COLO668 (cell line): ENCODE measurements around the gene OGA.
"Not testable (repeated sequence)": the region's sequence is repeated elsewhere in the genome, so short reads cannot be mapped to it uniquely, and the experiment has no call there.

Source experiments
- DNase-seq: peaks from one replicate; lab custom pipeline; 2025; ENCODE audit not compliant: unreplicated experiment; lab: John Stamatoyannopoulos, UW

The OGA gene

GRCh38 chr10:101807158-101807557, 11.1 kb downstream of the OGA start:
- no peak for DNase-seq

GRCh38 chr10:101803511-101803910, 14.7 kb downstream of the OGA start:
- DNase-seq: no peak

GRCh38 chr10:101797403-101798059, 20.7 kb downstream of the OGA start:
- DNase-seq: no peak

GRCh38 chr10:101793526-101793925, 24.7 kb downstream of the OGA start:
- no peak for DNase-seq

- DNase-seq: no peak
Measured at GRCh38 chr10:101789686-101790085, 28.6 kb downstream of the OGA start.

GRCh38 chr10:101789231-101789630, 29.0 kb downstream of the OGA start:
- not testable (repeated sequence) for DNase-seq

GRCh38 chr10:101785801-101786200, 32.4 kb downstream of the OGA start:
- DNase-seq: no peak

- DNase-seq: no peak
Measured at GRCh38 chr10:101784558-101784957, 33.7 kb downstream of the OGA start.

GRCh38 chr10:101783736-101784118, 34.5 kb downstream of the OGA start:
- no peak for DNase-seq

- DNase-seq: peak; percentile 70
Measured at GRCh38 chr10:101782811-101783735, 35.2 kb downstream of the OGA start, which contains the start of gene NPM3. NPM3 (minus strand) TSS chr10:101783446; CDS start chr10:101783390, 56 bp downstream.

GRCh38 chr10:101781984-101782810, 36.0 kb downstream of the OGA start:
- no peak for DNase-seq

- DNase-seq: no peak
Measured at GRCh38 chr10:101781655-101781983, 36.6 kb downstream of the OGA start.

GRCh38 chr10:101780818-101781654, 37.2 kb downstream of the OGA start:
- peak; percentile 58 for DNase-seq

- no peak for DNase-seq
Measured at GRCh38 chr10:101780187-101780817, 37.9 kb downstream of the OGA start.

- DNase-seq: peak; percentile 76
Measured at GRCh38 chr10:101779544-101780186, 38.6 kb downstream of the OGA start.

- DNase-seq: peak; percentile 48
Measured at GRCh38 chr10:101778781-101779543, 39.3 kb downstream of the OGA start.

- no peak for DNase-seq
Measured at GRCh38 chr10:101778151-101778780, 40.0 kb downstream of the OGA start.

GRCh38 chr10:101777619-101778145, 40.6 kb downstream of the OGA start:
- no peak for DNase-seq
